Measurements from ENCODE around the gene TALDO1.
A peak's percentile ranks its signal among the peaks of the same experiment; 100 is the strongest.

TALDO1 gene

DNA sequence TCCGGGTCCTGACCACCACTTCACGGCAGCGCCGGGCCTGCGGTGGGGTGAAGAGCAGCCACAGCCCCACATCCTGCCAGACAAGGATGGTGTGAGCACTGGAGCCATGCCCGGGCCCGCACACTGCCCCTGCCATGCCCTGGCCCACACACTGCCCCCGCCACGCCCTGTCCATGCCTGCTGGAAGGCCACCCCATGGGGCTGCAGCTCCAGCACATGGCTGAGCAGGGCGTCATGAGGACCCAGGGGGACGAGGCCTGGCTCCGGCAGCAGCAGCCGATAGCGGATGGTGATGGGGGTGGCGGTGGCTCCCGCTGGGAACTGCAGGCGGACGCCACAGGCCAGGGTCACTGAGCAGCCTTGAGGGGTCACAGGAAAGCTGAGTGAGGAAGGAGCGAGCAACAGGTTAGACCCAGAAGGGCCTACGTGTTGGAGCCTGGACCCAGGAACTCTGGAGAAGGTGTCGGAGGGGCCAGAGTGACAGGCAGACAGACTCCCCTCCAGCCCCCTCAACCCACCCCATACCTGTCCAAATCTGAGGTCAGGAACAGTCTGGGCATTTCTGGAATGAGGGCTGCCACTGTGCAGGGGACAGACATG is 54.9 kb downstream of the TALDO1 start:
- DNase-seq, result no peak

DNA sequence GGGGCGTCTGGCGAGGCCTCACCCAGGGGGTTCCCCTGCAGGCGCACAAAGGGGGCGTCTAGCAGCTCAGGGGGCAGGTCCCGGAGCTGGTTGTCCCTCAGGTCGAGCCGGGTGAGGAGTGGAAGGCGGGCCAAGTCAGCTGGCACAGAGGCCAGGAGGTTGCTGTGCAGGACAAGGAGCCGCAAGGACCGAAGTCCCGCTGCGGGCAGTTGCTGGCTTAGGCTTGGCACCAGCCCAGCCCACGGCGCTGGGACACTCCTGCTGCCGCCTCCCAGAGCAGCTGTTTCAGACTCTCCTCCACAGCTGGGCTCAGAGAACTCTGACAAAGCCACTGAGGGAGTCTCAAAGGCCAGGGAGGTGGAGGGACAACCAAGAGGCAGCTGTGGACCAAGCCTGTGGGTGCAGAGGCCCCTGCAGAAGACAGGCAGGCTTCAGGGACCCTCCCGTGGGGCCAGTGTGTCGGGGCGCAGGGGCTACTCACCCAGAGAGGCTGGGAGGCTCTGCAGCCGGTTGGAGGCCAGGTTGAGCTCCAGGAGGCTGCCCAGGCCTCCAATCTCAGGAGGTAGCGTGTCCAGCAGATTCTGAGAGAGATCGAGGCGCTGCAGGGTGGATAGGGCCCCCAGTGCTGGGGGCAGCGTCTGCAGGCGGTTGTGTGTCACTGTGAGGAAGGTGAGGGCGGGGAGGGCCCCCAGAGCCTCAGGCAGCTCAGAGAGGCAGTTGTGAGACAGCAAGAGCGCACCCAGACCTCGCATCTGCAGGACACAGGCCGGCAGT is 55.6 kb downstream of the TALDO1 start:
- no peak for DNase-seq

DNA sequence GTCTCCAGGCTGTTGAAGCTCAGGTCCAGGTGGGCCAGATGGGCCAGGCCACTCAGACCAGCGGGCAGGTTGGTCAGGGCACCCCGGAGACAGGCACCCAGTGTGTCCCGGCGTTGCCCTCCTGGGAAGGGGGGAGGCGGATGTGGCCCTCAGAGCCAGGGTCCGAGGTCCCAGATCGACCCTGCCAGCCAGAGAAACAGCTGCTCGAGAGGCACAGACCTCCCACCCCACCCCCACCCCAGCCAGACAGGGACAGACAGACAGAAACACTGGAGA is 56.1 kb downstream of the TALDO1 start:
- no peak for DNase-seq

DNA sequence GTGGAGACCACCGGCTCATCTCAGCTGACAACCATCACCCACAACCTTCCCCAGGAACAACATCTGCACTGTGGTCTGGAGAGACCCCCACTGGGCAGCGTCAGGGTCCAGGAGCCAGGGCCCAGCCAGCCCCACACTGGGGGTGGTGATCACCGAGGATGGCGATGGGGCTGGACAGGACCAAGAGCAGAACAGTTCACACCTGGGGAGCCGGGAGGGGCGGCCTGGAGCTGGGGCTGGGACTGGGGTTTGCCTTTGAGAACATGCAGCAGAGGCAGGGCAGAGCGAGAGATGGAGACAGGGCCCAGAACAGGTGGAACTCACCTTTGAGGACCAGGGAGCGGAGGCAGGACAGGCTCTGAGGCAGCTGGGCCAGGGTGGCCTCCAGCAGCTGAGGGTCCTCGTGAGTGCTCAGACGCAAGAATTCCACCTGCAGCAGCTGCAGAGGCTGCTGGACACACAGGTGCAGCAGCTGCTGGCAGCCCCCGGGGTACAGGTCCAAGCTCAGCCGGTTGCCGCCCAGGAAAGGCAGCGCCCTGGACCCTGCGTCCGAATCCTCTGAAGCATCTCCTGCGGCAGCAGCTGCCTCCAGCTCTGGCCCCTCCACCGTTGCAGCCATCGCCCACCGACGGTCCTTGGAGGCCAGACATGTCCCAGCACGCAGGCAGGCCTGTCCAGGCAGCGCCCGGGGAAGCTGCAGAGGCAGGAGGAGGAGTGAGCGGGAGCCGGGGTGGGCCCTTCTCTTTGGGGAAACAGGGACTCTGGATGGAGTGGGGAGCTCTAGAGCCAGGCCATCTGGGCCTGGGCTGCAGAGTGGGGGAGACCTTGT is 56.7 kb downstream of the TALDO1 start:
- peak; percentile 25 for DNase-seq

DNA sequence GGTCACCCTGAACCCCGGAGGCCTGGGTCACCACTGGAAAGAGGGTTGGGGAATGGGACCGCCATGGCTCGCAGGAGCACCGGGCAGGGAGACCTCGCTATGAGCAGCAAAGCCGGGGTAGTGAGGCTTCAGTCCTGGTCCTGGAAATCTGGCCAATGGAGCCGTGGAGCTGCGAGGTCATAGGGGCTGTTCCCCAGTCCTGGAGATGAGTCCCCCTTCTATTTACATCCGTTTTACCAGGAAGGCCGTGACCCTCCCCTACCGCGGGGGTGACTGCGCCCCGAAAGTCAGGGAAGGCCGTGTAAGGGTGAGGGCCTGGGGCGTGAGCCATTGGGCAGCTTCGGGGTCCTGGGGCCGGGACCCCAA is 57.3 kb downstream of the TALDO1 start:
- DNase-seq, result no peak

DNA sequence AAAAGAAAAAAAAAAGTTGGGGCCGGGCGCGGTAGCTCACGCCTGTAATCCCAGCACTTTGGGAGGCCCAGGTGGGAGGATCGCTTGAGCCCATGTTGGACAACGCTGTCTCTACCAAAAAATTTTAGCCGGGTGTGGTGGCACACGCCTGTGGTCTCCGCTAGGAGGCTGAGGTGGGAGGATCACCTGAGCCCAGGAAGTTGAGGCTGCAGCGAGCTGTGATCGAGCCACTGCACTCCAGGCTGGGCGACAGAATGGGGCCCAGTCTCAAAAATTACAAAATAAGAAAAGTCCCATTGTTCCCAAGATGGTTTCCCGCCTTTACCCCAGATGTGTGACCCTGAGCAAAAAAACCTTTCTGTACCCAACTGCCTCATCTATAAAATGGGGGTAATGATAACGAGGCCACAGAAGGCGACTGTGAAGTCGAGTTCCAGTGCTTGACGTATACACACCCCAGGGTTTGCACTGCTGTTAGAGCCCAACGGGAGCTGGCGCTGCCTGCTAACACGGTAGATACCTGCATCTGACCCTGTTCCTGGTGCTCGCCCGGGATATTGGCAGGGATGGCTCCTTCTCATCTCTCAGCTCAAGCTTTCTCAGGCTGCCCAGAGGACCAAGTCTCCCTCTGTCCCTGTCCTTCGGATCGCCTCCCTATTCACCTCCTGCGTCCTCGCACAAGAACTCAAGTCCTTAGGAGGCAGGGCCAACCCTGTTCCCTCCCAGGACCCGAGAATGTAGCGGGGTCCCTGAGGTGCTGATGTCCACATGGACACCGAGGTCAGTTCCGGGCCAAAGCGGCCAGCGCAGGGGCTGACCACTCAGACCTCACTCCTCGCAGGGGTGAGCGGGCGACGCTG is 61.4 kb downstream of the TALDO1 start:
- no peak for DNase-seq

DNA sequence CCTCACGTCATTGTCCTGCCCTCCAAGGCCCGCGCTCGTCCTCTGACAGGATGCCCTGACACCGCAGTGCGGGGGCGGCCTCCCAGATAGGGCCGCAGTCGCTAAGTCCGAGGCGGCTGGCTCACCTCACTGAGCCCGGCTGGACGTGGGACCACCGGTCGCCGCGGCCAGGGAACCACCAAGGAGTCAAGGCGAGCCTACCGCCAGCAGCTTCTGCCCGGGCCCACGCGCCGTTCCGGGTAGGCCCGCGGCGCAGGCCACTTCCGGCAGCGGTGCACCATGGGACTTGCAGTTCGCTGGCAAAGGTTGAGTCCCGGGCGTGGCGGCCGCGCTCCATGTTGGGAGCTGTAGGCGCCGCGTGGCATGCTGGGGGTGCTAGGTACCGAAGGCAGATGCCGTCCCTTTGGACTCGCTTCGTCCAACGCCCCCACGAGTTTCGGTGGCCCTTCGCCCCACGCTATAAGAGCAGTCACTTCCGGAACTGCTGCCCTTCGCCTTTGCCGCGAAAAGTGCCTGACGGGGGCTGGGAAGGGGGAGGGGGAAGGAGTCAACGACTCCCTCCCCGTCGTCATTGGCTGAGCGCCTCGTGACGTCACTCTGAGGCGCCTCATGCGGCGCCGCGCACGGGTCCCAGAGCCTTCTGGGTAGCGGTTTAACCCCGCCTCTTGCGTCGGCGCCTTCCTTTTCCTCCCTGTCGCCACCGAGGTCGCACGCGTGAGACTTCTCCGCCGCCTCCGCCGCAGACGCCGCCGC is 62.2 kb downstream of the TALDO1 start, which contains the start of gene RPLP2:
Gene RPLP2 (plus strand): TSS at position 681 of the 753 bp plus-strand sequence. CDS start 268 bp downstream, outside the sequence.
- DNase-seq, result peak; percentile 86

DNA sequence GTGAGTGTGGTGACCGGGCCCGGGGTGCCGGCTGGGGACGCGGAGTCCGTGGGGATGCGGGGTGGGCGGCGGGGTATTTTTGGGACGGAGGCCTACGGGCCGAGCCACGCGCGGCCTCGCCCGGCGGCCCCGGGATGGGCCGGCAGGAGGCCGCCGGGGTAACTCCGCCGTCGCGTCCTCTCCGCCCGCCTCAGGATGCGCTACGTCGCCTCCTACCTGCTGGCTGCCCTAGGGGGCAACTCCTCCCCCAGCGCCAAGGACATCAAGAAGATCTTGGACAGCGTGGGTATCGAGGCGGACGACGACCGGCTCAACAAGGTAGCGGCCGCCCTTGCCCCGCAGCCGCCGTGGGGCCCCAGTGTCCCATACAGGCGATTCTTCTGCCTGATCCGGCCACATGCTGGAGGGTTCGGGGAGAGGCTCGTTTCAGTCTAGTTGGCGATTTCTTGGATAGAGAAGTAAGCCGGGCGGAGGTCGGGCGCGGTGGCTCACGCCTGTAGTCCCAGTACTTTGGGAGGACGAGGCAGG is 62.8 kb downstream of the TALDO1 start:
- DNase-seq, result no peak

DNA sequence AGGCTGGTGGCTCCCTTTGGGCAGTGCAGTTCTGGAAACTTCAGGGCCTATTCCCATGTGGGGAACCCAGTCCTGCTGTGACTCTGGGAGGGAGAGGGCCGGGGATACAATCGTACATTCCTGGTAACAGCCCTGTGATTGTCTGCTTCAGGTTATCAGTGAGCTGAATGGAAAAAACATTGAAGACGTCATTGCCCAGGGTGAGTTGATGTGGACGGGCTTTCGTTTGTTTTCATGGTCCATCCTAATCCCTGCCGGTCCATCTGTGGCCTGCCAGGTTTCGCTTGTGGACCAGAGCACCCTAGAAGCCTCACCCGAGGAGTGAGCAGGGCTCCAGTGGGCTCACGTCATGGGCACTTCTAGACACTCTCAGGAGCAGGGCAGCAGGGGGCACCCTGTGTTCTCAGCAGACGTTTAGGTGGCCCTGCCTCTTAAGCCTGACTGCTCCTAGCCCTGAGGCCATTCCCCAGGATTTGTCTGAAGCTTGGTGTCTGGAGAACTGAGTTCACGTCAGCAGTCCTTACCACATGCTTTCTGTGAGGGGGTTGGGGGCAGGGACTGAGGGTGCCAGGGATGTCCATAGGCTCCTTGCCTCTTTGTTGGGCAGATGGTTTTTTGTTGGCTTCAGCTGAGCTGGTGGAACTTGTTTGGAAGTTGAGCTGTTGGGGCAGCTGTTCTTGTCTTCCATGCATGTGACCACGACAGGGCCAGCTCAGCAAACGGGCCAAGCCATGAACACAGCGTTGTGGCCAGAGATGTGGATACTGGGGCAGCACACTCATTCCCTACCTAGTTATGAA is 64.4 kb downstream of the TALDO1 start:
- no peak for DNase-seq

DNA sequence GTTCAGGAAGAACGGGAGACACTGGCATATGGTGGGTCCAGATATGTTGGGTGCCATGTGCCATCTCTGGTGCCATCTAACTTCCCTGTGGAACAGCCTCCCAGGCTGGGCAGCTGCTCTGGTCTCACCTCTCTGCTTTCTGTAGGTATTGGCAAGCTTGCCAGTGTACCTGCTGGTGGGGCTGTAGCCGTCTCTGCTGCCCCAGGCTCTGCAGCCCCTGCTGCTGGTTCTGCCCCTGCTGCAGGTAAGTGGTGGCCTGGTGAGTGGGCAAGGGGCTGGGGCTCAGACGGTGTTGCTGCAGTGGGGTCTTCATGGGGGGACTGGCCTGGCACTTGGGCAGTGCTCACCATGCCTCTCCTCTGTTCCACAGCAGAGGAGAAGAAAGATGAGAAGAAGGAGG is 65.1 kb downstream of the TALDO1 start:
- DNase-seq, result no peak

DNA sequence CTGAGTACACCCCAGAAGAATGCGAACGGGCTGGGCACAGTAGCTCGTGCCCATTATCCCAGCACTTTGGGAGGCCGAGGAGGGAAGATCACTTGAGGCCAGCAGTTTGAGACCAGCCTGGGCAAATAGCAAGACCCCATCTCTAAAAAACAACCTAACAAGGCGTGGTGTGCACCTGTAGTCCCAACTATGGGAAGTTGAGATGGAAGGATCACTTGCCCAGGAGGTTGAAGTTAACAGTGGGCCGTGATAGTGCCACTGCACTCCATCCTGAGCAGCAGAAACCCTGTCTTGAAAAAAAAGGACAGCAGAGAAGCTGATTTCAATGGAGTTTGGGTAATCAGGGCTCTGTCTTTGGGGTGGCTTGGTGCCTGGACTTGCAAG is 65.8 kb downstream of the TALDO1 start:
- DNase-seq, result no peak

DNA sequence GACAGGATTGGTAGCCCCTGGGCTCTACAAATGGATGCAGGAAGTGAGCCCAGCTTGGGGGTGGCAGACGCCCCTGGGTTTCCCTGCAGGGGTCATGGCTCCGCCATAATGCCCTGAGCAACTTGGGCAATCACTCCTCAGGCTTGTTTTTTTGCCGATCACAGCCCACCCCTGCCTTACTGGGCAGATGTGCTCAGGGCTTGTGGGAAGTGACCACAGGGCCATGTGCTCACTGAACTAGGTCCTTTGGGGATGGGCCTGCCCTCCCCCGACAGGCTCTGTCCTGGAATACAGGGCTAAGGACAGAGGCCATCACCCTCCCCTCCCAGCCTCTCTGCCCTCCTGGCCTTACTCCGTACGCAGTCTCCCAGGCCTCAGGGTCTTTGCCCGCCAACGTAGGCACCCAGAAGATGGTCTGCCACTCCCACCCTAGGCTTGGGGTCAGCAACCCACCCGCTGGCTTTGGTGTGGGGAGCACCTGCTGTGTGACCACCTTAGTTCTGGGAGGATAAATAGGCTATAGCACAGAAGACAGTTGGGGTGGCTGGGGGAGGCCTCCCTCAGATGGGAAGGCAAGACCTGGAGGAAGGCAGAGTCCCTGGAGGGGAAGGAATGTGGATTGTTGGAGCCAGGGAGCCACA is 66.3 kb downstream of the TALDO1 start:
- DNase-seq, result no peak
